GM18909 (cell line): Measurements from ENCODE around the gene SMC1B.
"Not testable (repeated sequence)": the region's sequence is repeated elsewhere in the genome, so short reads cannot be mapped to it uniquely, and the experiment has no call there.

Experiments used
- ATAC-seq: cut with Tn5 transposase; IDR thresholded peaks from one replicate; pipeline ENCODE4 v1.9.1; 2021; ENCODE audit warnings: mild to moderate bottlenecking; ENCODE audit not compliant: unreplicated experiment, poor library complexity

SMC1B gene

GRCh38 chr22:45447596-45447995 is 34.2 kb upstream of the SMC1B start:
- not testable (repeated sequence) for ATAC-seq

DNA sequence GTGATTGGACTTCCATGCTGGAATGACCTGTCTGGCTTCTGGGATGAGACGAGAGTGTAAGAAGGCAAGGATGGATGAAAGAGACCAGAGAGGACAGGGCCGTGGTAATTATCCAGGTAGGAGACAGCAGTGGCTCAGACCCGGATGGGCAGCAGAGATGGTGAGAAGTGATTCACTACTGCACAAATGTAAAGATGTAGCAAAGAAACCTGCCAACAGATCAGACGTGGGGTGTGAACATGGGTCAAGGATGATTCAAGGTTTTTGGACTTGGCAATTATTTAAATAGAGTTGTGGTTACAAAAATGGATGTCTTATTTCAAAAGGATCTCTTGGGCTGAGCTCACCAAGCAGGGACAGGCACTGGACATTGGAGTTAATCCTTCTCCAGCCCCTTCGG is 32.8 kb upstream of the SMC1B start:
- ATAC-seq = no peak

DNA sequence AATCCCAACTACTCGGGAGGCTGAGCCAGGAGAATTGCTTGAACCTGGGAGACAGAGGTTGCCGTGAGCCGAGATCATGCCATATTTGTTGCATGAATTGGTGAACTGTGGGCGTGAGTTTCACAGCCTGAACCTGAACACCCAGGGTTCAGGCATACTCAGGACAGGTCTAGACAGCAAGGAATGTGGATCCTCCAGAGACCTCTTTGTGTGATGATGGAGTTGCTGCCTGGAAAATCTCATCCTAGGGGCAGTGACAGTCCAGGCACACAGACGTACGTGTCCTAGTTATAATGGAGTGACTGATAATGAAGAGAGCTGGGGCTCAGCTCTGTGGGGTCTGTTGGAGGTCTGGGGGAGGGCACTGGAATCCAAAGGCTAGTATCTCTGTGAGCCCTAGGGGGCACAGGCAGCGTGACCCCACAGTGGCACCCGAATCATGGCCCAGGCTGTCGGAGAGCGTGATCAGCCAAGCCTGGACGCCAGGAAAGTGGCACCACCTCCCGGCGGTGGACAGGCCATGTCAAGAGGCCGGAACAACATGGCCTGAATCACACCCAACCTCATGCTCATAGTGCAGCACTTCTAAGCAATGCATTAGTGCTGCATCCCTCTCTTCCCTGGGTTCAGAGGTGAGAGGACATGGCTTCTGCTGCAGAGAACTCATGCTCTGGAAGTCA is 31.8 kb upstream of the SMC1B start:
- no peak for ATAC-seq

GRCh38 chr22:45444168-45444567 is 30.8 kb upstream of the SMC1B start:
- no peak for ATAC-seq

- no peak for ATAC-seq
Observed at GRCh38 chr22:45442116-45442515, 28.7 kb upstream of the SMC1B start.

DNA sequence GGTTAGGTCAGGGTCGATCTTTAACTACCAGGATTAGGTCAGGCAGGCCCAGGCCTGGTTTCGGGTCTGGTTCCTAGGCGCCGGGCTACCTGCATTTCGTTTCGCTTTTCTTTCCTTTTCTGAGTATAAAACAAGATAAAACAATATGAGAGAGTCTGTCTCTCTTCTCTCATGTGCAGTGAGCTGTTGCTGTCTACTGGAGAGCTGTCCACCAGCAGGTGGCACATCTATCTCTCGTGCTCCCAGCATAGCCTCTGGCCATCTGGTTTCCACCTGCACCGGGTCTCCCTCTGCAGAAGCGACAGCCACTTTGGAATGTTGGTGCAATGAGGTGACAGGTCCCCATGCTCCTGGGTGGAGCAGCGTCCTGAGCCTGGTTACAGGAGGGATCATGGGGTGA is 27.7 kb upstream of the SMC1B start:
- ATAC-seq = no peak

DNA sequence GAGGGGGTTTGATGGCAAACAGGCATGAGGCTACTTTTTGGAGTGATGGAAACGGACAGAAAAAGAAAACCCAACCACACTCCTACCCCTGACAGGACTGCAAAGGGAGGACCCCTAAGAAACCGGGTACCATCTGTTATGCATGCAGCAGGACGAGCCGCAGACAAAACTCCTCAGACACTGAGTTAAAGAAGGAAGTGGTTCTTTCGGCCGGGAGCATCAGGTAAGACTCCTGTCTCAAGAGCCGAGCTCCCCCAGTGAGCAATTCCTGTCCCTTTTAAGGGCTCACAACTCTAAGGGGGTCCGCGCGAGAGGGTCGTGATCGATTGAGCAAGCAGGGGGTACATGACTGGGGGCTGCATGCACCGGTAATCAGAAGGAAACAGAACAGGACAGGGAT is 27.3 kb upstream of the SMC1B start:
- ATAC-seq = not testable (repeated sequence)

- no peak for ATAC-seq
Observed at GRCh38 chr22:45438336-45438735, 24.9 kb upstream of the SMC1B start.

- not testable (repeated sequence) for ATAC-seq
Observed at GRCh38 chr22:45436871-45437517, 23.6 kb upstream of the SMC1B start.

DNA sequence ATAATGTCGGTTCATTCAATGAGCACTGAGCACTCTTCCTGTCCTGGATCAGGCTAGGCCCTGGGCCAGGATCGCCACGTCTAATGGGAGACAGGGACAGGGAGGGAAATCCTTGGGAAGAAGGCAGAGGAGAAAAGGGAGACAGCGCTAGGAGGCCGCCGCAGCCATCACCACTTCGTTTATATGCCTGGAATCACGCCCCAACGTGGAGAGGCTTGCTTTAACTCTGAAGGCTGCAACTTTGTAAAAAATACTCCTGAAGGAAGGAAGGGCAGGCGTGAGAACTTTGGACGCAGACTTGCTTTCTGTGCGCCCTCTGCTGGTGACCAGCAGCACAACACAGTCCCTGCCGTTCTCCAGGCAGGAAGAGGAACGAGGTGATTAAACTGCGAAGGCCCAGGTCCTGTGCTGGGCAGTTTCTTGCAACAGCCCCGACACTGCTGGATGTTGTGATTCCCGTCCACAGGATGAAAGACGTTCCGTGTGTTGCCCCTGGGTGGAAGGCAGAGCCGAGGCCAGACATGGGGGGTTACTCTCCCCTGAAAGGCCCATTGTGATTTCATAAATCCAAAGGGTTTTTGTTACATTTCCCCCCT is 22.2 kb upstream of the SMC1B start:
- ATAC-seq = no peak

DNA sequence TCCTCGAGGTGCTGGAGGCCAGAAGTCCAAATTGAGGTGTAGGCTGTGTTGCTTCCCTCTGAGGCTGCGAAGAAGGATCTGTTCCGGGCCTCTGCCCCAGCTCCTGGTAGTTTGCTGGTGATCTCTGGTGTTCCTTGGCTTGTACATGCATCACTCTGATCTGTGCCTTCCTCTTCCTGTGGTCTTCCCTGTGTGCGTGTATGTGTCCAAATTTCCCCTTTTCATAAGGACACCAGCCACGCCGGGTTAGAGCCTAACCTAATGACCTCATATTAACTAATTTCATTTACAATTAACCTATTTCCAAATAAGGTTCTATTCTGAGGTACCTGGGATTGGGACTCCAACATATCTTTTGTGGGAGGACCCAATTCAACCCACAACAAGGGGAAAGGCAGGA is 21.6 kb upstream of the SMC1B start:
- ATAC-seq = no peak

DNA sequence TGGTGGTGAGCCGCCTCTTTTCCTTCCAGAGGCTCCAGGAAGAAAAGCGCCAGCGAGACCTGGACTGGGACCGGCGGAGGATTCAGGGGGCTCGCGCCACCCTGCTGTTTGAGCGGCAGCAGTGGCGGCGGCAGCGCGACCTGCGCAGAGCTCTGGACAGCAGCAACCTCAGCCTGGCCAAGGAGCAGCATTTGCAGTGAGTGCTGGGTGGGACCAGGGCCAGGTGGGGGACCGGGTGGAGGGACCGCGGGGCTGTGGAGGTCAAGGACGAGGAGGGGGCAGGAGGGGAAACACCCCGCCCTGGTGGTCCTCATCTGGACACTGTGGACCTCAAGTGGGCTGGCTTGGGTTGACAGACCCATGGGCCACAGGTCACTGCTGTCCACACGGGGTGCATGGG is 17.5 kb upstream of the SMC1B start:
- no peak for ATAC-seq

DNA sequence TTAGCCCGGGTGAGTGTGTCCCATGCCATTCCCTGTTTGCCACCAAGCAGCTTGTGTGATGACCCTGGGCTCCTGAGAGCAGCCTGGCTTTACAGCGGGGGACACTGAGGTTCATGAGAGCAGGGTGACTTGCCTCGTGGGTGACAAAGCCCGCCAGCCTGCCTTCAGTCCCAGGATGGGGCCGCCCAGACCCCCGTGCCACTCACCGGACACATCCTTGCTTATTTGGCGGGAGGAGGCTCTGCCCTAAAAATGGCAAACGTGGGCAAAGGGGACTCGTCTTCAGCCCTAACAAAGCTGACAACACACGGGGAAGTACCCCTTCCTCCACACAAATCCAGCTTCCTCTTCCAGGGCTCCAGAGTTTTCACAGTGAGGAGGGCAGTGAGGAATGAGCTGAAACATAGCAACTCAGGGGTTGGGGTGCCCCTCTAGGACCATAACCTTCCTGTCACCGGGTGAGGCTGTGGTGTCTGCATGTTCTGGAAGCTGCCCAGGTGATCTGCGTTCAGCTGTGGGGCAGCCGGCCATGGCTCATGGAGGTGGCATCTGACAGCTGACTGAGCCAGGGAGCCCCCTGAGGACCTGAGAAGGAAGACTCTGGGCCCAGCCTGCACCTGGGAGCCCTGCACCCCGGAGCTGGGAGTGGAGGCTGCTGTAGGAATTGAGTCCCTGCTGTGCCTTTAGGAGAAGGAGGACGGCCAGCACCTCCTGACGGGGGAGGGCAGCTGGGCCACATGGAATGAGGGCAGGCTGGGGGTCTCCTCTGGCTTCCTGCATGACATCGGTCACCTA is 16.8 kb upstream of the SMC1B start:
- ATAC-seq = no peak

GRCh38 chr22:45429424-45429823 is 16.0 kb upstream of the SMC1B start:
- ATAC-seq = no peak

DNA sequence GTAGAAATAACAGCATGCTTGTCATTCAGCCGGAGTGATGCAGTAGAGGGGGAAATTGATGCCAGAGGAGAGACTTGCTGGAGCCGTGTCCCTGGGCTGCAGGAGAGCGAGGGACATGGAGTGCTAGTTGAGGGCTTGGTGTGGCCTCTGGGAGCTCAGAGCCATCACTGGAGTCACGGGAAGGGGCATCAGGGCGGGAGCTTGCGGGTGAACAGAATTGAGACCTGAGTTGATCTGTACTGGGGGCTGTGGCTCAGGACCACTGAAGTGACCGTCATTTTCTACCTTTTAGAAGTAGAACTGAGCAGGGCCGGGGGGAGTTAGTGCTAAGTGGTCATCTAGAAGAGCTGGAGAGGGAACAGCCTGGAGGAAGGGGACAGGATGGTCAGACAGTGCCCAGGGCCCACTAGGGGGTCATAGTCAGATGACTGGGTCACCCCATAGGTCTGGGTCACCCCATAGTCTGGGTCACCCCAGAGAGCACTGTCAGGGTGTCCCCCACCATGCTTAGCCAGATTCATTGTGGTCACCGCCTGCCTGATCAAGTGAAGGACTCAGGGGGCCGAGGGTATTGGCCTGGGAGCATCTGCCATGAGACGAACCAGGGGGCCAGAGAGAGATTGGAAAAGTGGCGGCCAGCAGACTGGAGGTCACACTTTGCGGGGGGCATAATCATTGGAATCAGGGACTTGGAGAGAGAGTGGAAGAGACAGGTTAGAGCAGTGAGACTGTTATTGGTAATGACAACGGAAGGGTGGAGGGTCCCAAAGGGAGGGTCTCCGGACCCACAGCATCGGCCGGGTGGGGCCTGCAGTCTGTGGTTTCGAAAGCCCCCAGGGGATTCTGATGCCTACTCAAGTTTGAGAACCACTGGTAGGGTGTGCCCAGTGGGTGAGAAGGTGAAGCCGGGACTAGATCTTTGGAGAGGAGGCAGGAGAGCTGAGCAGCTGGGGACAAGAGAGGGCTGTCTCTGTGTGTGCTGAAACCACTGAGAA is 15.3 kb upstream of the SMC1B start:
- no peak for ATAC-seq

DNA sequence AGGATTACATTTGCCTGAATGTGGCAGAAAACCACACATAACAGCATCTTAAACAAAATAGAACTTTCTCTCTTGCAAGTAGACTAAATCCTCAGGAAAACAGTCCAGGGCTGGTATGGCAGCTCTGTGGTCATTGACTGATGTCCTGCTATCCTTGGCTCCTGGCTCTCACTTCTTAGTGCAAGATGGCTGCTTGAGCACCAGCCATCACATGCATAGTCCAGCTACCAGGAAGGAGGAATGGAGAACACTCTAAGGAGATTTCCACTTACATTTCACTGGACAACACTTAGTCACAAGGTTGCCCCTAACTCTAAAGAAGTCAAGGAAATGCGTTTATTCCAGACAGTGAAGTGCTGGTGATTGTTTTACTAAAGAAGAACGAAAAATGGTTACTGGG is 13.7 kb upstream of the SMC1B start:
- ATAC-seq = no peak

- no peak for ATAC-seq
Observed at GRCh38 chr22:45426387-45426786, 13.0 kb upstream of the SMC1B start.

DNA sequence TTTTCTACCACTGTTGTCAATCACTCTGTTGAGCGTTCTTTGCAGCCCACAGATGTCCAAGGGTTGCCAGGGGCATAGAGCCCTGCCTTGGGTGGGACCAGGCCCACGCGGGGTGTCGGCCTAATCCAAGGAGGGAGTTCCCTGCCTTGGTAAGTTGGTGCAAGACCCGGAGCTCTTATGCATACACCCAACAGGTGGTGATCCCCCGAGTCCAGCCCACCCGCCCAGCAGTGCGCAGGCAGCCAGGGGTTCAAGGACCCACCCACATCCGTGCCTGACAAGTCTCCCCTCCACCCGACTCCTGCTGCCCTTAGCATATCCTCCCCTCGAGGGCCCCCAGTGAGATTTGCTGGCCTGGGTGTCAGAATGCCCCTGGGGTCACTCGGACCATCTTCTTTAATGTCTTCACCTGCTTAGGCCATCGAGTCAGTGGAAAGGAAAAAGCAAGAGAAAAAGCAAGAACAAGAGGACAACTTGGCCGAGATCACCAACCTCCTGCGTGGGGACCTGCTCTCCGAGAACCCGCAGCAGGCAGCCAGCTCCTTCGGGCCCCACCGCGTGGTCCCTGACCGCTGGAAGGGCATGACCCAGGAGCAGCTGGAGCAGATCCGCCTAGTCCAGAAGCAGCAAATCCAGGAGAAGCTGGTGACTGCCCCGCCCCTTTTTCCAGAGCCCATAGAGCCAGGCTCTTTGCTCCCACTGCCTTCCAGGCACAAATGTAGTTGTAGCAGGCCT is 12.3 kb upstream of the SMC1B start:
- ATAC-seq = no peak

GRCh38 chr22:45425101-45425500 is 11.7 kb upstream of the SMC1B start:
- ATAC-seq = no peak
